Astrocyte (in vitro differentiated cells and primary cell): ENCODE data around the gene BIRC7.

Experiments
- CTCF ChIP-seq: IDR thresholded peaks from 2 replicates; pipeline ENCODE4 v1.5.1; 2011; ENCODE audit warnings: low read depth, mild to moderate bottlenecking, inconsistent platforms, low read length, moderate library complexity; ENCODE audit not compliant: insufficient read depth
- EZH2 ChIP-seq: IDR thresholded peaks from 2 replicates; pipeline ENCODE4 v1.6.1; 2012; ENCODE audit warnings: mild to moderate bottlenecking, low read length, inconsistent platforms; ENCODE audit not compliant: insufficient read depth

- TF ChIP-seq CTCF (no peak), EZH2 (no peak)
Observed at GRCh38 chr20:63219866-63220521, 15.7 kb upstream of the BIRC7 start.
